A204.1 (cell line): ENCODE measurements around the gene SPRED3.
"Not testable (repeated sequence)": the region's sequence is repeated elsewhere in the genome, so short reads cannot be mapped to it uniquely, and the experiment has no call there.

Experiments used
- FAIRE-seq: peaks from 2 replicates; lab custom pipeline; 2012; peaks lifted over from hg19 to GRCh38; lab: Jason Lieb, UNC

Gene SPRED3

GRCh38 chr19:38388349-38389100, at the start of gene SPRED3:
SPRED3 (plus strand) TSS chr19:38388697; CDS start chr19:38390303, 1,606 bp downstream.
- FAIRE-seq, result no peak

GRCh38 chr19:38339011-38339410, 49.5 kb upstream of the SPRED3 start:
- not testable (repeated sequence) for FAIRE-seq

- FAIRE-seq, result no peak
These were observed 47.6 kb upstream of the SPRED3 start for GRCh38 chr19:38340927-38341326.

GRCh38 chr19:38346837-38347236, 41.7 kb upstream of the SPRED3 start:
- FAIRE-seq, result no peak

- FAIRE-seq, result no peak
These were observed 37.6 kb upstream of the SPRED3 start for GRCh38 chr19:38350883-38351282.

GRCh38 chr19:38351865-38352395, 36.6 kb upstream of the SPRED3 start:
- no peak for FAIRE-seq

GRCh38 chr19:38352611-38353010, 35.9 kb upstream of the SPRED3 start:
- no peak for FAIRE-seq

- no peak for FAIRE-seq
These were observed 32.5 kb upstream of the SPRED3 start for GRCh38 chr19:38355728-38356725.

GRCh38 chr19:38358071-38358470, 30.4 kb upstream of the SPRED3 start:
- no peak for FAIRE-seq

GRCh38 chr19:38359242-38360021, 29.1 kb upstream of the SPRED3 start:
- no peak for FAIRE-seq

- no peak for FAIRE-seq
These were observed 28.1 kb upstream of the SPRED3 start for GRCh38 chr19:38360351-38360750.

- FAIRE-seq, result no peak
These were observed 27.5 kb upstream of the SPRED3 start for GRCh38 chr19:38360839-38361631.

GRCh38 chr19:38361633-38362075, 26.8 kb upstream of the SPRED3 start:
- FAIRE-seq, result no peak

- no peak for FAIRE-seq
These were observed 26.2 kb upstream of the SPRED3 start for GRCh38 chr19:38362076-38362945.

- not testable (repeated sequence) for FAIRE-seq
These were observed 25.4 kb upstream of the SPRED3 start for GRCh38 chr19:38362946-38363688.

GRCh38 chr19:38367041-38367440, 21.5 kb upstream of the SPRED3 start:
- no peak for FAIRE-seq

GRCh38 chr19:38369584-38369983, 18.9 kb upstream of the SPRED3 start:
- FAIRE-seq, result no peak

GRCh38 chr19:38370299-38370698, 18.2 kb upstream of the SPRED3 start:
- FAIRE-seq, result no peak

- FAIRE-seq, result no peak
These were observed 17.4 kb upstream of the SPRED3 start for GRCh38 chr19:38371081-38371480.
